ENCODE data around the gene FNDC10. TPM values are rescaled to one million over a fixed set of nuclear protein-coding genes. Genes with fewer than 3 reads are reported as not detected.
A peak's percentile ranks its signal among the peaks of the same experiment; 100 is the strongest.

Gene FNDC10
- total and polyA plus RNA-seq, 2 experiments from 2014 or later = 3.1 to 9.8 TPM

GRCh38 chr1:1556505-1556904, 43.4 kb downstream of the FNDC10 start:
- H4K20me1 ChIP-seq (ENCODE audit: insufficient read depth) = no peaks in the 10 kb centered on the region
- no peaks in the 10 kb centered on the region for H3F3A ChIP-seq (ENCODE audit: insufficient read depth)
- H3K4me3 ChIP-seq = no peak overlapping the region
- H3K27me3 ChIP-seq (replicated peaks; ENCODE audit: insufficient read depth) = no peaks in the 10 kb centered on the region
- H3K36me3 ChIP-seq (ENCODE audit: low read depth) = no peaks in the 10 kb centered on the region
- no peak overlapping the region for H2AFZ ChIP-seq
- peaks cover 93% of the 10 kb centered on the region for H3K79me2 ChIP-seq (ENCODE audit: insufficient read depth)
- DNase-seq = no peak
- in situ Hi-C loops (cut with MboI) = no loop called here
- H3K4me2 ChIP-seq (ENCODE audit: unreplicated experiment) = no peak overlapping the region
- TF ChIP-seq EZH2phosphoT487 (IDR thresholded peaks at IDR 0.05; ENCODE audit: insufficient read depth, low read depth) = no peak
- TF ChIP-seq EZH2 (IDR thresholded peaks at IDR 0.05; ENCODE audit: insufficient read depth, poor library complexity, severe bottlenecking) = no peak
- peaks cover 8% of the 10 kb centered on the region for H3K4me1 ChIP-seq (ENCODE audit: insufficient read depth)
- 89 to 91% methylated on average over 6 of the region's 6 CpGs for WGBS, 2 experiments (ENCODE audit: low coverage in 1 of 2, low lambda C conversion rate in 2 of 2, missing lambda C conversion rate in 2 of 2)
- no peak overlapping the region for H3K9ac ChIP-seq
- H3K27ac ChIP-seq = no peak overlapping the region
- no peaks in the 10 kb centered on the region for H3K9me3 ChIP-seq (ENCODE audit: low read depth)
- no peaks in the 10 kb centered on the region for H3K9me2 ChIP-seq (ENCODE audit: insufficient read depth)

GRCh38 chr1:1554926-1555915, 44.7 kb downstream of the FNDC10 start:
- Histone ChIP-seq H3K36me3 (ENCODE audit: low read depth) (no peaks in the 10 kb centered on the region), H3K79me2 (ENCODE audit: insufficient read depth) (peaks cover 93% of the 10 kb centered on the region), H3K4me1 (ENCODE audit: insufficient read depth) (peaks cover 8% of the 10 kb centered on the region), H3K9me2 (ENCODE audit: insufficient read depth) (no peaks in the 10 kb centered on the region), H3K9me3 (ENCODE audit: low read depth) (no peaks in the 10 kb centered on the region), H3K4me3 (no peak overlapping the region), H3K27ac (peak overlapping the region; percentile 40), H3K27me3 (replicated peaks; ENCODE audit: insufficient read depth) (no peaks in the 10 kb centered on the region), H3K9ac (no peak overlapping the region), H2AFZ (no peak overlapping the region), H3F3A (ENCODE audit: insufficient read depth) (no peaks in the 10 kb centered on the region), H4K20me1 (ENCODE audit: insufficient read depth) (no peaks in the 10 kb centered on the region), H3K4me2 (ENCODE audit: unreplicated experiment) (peak overlapping the region; percentile 17)
- 52% methylated on average over 31 of the region's 31 CpGs for WGBS, 2 experiments (ENCODE audit: low coverage in 1 of 2, low lambda C conversion rate in 2 of 2, missing lambda C conversion rate in 2 of 2)
- in situ Hi-C loops (cut with MboI) = no loop called here
- DNase-seq = peak; percentile 91
- TF ChIP-seq EZH2 (IDR thresholded peaks at IDR 0.05; ENCODE audit: insufficient read depth, poor library complexity, severe bottlenecking) = no peak
- no peak for TF ChIP-seq EZH2phosphoT487 (IDR thresholded peaks at IDR 0.05; ENCODE audit: insufficient read depth, low read depth)

GRCh38 chr1:1554550-1554925, 45.4 kb downstream of the FNDC10 start:
- no peaks in the 10 kb centered on the region for H4K20me1 ChIP-seq (ENCODE audit: insufficient read depth)
- no peak for TF ChIP-seq EZH2phosphoT487 (IDR thresholded peaks at IDR 0.05; ENCODE audit: insufficient read depth, low read depth)
- no peak for TF ChIP-seq EZH2 (IDR thresholded peaks at IDR 0.05; ENCODE audit: insufficient read depth, poor library complexity, severe bottlenecking)
- H3K79me2 ChIP-seq (ENCODE audit: insufficient read depth) = peaks cover 90% of the 10 kb centered on the region
- no peaks in the 10 kb centered on the region for H3K9me3 ChIP-seq (ENCODE audit: low read depth)
- H3K9ac ChIP-seq = no peak overlapping the region
- peaks cover 8% of the 10 kb centered on the region for H3K4me1 ChIP-seq (ENCODE audit: insufficient read depth)
- DNase-seq = peak; percentile 37
- in situ Hi-C loops (cut with MboI) = no loop called here
- H3F3A ChIP-seq (ENCODE audit: insufficient read depth) = no peaks in the 10 kb centered on the region
- H2AFZ ChIP-seq = no peak overlapping the region
- H3K9me2 ChIP-seq (ENCODE audit: insufficient read depth) = no peaks in the 10 kb centered on the region
- no peak overlapping the region for H3K4me2 ChIP-seq (ENCODE audit: unreplicated experiment)
- 70 to 77% methylated on average over 13 of the region's 13 CpGs for WGBS, 2 experiments (ENCODE audit: low coverage in 1 of 2, low lambda C conversion rate in 2 of 2, missing lambda C conversion rate in 2 of 2)
- no peak overlapping the region for H3K27ac ChIP-seq
- no peaks in the 10 kb centered on the region for H3K36me3 ChIP-seq (ENCODE audit: low read depth)
- no peak overlapping the region for H3K4me3 ChIP-seq
- no peaks in the 10 kb centered on the region for H3K27me3 ChIP-seq (replicated peaks; ENCODE audit: insufficient read depth)

GRCh38 chr1:1553821-1554494, 46.0 kb downstream of the FNDC10 start:
- Histone ChIP-seq H4K20me1 (ENCODE audit: insufficient read depth) (no peaks in the 10 kb centered on the region), H3K9me2 (ENCODE audit: insufficient read depth) (no peaks in the 10 kb centered on the region), H3K4me3 (no peak overlapping the region), H3K27me3 (replicated peaks; ENCODE audit: insufficient read depth) (no peaks in the 10 kb centered on the region), H3F3A (ENCODE audit: insufficient read depth) (no peaks in the 10 kb centered on the region), H3K36me3 (ENCODE audit: low read depth) (no peaks in the 10 kb centered on the region), H3K4me1 (ENCODE audit: insufficient read depth) (peaks cover 8% of the 10 kb centered on the region), H3K79me2 (ENCODE audit: insufficient read depth) (peaks cover 90% of the 10 kb centered on the region), H2AFZ (no peak overlapping the region), H3K9ac (no peak overlapping the region), H3K27ac (no peak overlapping the region), H3K4me2 (ENCODE audit: unreplicated experiment) (no peak overlapping the region), H3K9me3 (ENCODE audit: low read depth) (no peaks in the 10 kb centered on the region)
- no peak for DNase-seq
- TF ChIP-seq EZH2 (IDR thresholded peaks at IDR 0.05; ENCODE audit: insufficient read depth, poor library complexity, severe bottlenecking) = no peak
- TF ChIP-seq EZH2phosphoT487 (IDR thresholded peaks at IDR 0.05; ENCODE audit: insufficient read depth, low read depth) = no peak
- 88 to 90% methylated on average over 22 to 35 of the region's 35 CpGs for WGBS, 2 experiments (ENCODE audit: low coverage in 1 of 2, low lambda C conversion rate in 2 of 2, missing lambda C conversion rate in 2 of 2)
- in situ Hi-C loops (cut with MboI) = no loop called here

All from GM23248 (cell line).